K562 (cell line): Measurements from ENCODE around the gene PHLDB1. TPM values are rescaled to one million over a fixed set of nuclear protein-coding genes. Genes with fewer than 3 reads are reported as not detected.

Source experiments
- EP300 ChIP-seq: IDR thresholded peaks from 2 replicates; pipeline ENCODE4 v1.6.1; 2012; ENCODE audit warnings: low read length, improper control_type of control experiment
- FOXJ3 ChIP-seq: sonication (generic); formaldehyde crosslinking; IDR thresholded peaks from 2 replicates; pipeline ENCODE4 v1.4.0; 2020; ENCODE audit warnings: mild to moderate bottlenecking, missing genetic modification reagents
- LARP7 ChIP-seq: fragments of 450-650 bp; IDR thresholded peaks from 2 replicates; pipeline ENCODE4 v1.6.1; 2016
- MCM7 ChIP-seq, 2 experiments: fragments of 450-650 bp; IDR thresholded peaks; 2 replicates each; pipeline ENCODE4 v1.6.1; 2016 to 2018
- MEF2D ChIP-seq: conservative IDR thresholded peaks from 2 replicates; pipeline ENCODE4 v1.6.1; 2016; ENCODE audit warnings: low read depth, missing genetic modification characterization, missing compliant biosample characterization
- THRA ChIP-seq: fragments of 450-650 bp; IDR thresholded peaks from 2 replicates; pipeline ENCODE4 v1.6.1; 2017; ENCODE audit warnings: mild to moderate bottlenecking, moderate library complexity
- ZMIZ1 ChIP-seq, 2 experiments: fragments of 150-350 bp in 1 of 2; IDR thresholded peaks; 2 replicates each; pipeline ENCODE4 v1.6.1; 2012 to 2016; ENCODE audit warnings: low read depth in 2 of 2, low read length in 2 of 2, mild to moderate bottlenecking in 1 of 2, moderate library complexity in 1 of 2
- ZNF12 ChIP-seq: sonication (generic); formaldehyde crosslinking; IDR thresholded peaks from 2 replicates; pipeline ENCODE4 v1.4.0; 2020; ENCODE audit warnings: mild to moderate bottlenecking, missing genetic modification reagents
- ZNF134 ChIP-seq: fragments of 250-450 bp; sonication (Bioruptor Pico); conservative IDR thresholded peaks from 2 replicates; pipeline ENCODE4 v1.4.0; 2020
- ZNF655 ChIP-seq: fragments of 250-450 bp; sonication (Bioruptor Pico); IDR thresholded peaks from 2 replicates; pipeline ENCODE4 v1.5.0; 2021
- ZNF76 ChIP-seq: fragments of 250-450 bp; sonication (Bioruptor Pico); IDR thresholded peaks from 2 replicates; pipeline ENCODE4 v1.4.0; 2020; ENCODE audit warnings: mild to moderate bottlenecking, moderate library complexity, borderline replicate concordance
- polyA plus RNA-seq, 8 experiments: library from polyadenylated mRNA; depleted of rRNA in 4 of 8; stranded (reverse) in 5 of 8; unstranded in 3 of 8; fragments of >200 nt; fragmentation: Nextera tagmentation in 2 of 8; fragmentation: Illumina TruSeq in 1 of 8; extraction: Ambion mirVana in 2 of 8; extraction: Trizol in 1 of 8; gene quantifications; 2 replicates each; pipeline versions ENCODE4 v1.2.1 to v1.2.3, GENCODE V29; 2011 to 2014; ENCODE audit warnings: inconsistent platforms in 1 of 8, missing spikeins in 1 of 8
- total RNA-seq, 7 experiments: library from RNA; depleted of rRNA in 6 of 7; stranded (reverse); fragments of >200 nt in 6 of 7; fragmentation: Illumina TruSeq in 2 of 7; extraction: Trizol in 2 of 7; gene quantifications; 2 replicates each; pipeline versions ENCODE4 v1.2.1 to v1.2.3, GENCODE V29; 2011 to 2021; ENCODE audit warnings: low replicate concordance in 1 of 7
- TF ChIP-seq, protein P1 (sequence below): fragments of 150-350 bp; IDR thresholded peaks from 2 replicates; pipeline ENCODE4 v1.6.1; 2014; ENCODE audit warnings: low read depth, mild to moderate bottlenecking, low read length, borderline replicate concordance
- TF ChIP-seq, protein P2 (sequence below): fragments of 450-650 bp; conservative IDR thresholded peaks from 2 replicates; pipeline ENCODE4 v1.6.1; 2016; ENCODE audit warnings: missing genetic modification characterization, low read depth, mild to moderate bottlenecking, missing compliant biosample characterization, moderate library complexity
- TF ChIP-seq, protein P3 (sequence below): IDR thresholded peaks from 2 replicates; pipeline ENCODE4 v1.6.1; 2014; ENCODE audit warnings: antibody characterized with exemption

PHLDB1 gene
- total and polyA plus RNA-seq, 9 of the 15 experiments (the other 6 are each of a cell fraction or from before 2014, with no cell fraction given): 2.0 to 28.7 (median 16.2) TPM

GRCh38 chr11:118634431-118635236 lies 27.2 kb downstream of the PHLDB1 start (continued):
- TF ChIP-seq ZNF655 (CRISPR knock-in tag) (no peak), ZMIZ1 (IDR thresholded peaks at IDR 0.05; ENCODE audit: low read depth in 2 of 2, low read length in 2 of 2) (0 out of 4 replicates have a peak, but pooled peaks of 1 of the 2 experiments have one; percentile 22), LARP7 (0 out of 2 replicates have a peak, but pooled peaks have one; percentile 67), MCM7 (IDR thresholded peaks at IDR 0.05) (no peak), EP300 (peak; percentile 25; the same call in 1 of the 2 replicates), ZNF134 (no peak), THRA (no peak), MEF2D (tag) (no peak), ZNF12 (CRISPR knock-in tag) (no peak), FOXJ3 (CRISPR knock-in tag) (no peak), ZNF76 (CRISPR knock-in tag) (no peak)
- TF ChIP-seq, protein P1, sequence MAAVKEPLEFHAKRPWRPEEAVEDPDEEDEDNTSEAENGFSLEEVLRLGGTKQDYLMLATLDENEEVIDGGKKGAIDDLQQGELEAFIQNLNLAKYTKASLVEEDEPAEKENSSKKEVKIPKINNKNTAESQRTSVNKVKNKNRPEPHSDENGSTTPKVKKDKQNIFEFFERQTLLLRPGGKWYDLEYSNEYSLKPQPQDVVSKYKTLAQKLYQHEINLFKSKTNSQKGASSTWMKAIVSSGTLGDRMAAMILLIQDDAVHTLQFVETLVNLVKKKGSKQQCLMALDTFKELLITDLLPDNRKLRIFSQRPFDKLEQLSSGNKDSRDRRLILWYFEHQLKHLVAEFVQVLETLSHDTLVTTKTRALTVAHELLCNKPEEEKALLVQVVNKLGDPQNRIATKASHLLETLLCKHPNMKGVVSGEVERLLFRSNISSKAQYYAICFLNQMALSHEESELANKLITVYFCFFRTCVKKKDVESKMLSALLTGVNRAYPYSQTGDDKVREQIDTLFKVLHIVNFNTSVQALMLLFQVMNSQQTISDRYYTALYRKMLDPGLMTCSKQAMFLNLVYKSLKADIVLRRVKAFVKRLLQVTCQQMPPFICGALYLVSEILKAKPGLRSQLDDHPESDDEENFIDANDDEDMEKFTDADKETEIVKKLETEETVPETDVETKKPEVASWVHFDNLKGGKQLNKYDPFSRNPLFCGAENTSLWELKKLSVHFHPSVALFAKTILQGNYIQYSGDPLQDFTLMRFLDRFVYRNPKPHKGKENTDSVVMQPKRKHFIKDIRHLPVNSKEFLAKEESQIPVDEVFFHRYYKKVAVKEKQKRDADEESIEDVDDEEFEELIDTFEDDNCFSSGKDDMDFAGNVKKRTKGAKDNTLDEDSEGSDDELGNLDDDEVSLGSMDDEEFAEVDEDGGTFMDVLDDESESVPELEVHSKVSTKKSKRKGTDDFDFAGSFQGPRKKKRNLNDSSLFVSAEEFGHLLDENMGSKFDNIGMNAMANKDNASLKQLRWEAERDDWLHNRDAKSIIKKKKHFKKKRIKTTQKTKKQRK: no peak
- TF ChIP-seq, protein P2, sequence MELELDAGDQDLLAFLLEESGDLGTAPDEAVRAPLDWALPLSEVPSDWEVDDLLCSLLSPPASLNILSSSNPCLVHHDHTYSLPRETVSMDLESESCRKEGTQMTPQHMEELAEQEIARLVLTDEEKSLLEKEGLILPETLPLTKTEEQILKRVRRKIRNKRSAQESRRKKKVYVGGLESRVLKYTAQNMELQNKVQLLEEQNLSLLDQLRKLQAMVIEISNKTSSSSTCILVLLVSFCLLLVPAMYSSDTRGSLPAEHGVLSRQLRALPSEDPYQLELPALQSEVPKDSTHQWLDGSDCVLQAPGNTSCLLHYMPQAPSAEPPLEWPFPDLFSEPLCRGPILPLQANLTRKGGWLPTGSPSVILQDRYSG (tag): no peak
- TF ChIP-seq, protein P3, sequence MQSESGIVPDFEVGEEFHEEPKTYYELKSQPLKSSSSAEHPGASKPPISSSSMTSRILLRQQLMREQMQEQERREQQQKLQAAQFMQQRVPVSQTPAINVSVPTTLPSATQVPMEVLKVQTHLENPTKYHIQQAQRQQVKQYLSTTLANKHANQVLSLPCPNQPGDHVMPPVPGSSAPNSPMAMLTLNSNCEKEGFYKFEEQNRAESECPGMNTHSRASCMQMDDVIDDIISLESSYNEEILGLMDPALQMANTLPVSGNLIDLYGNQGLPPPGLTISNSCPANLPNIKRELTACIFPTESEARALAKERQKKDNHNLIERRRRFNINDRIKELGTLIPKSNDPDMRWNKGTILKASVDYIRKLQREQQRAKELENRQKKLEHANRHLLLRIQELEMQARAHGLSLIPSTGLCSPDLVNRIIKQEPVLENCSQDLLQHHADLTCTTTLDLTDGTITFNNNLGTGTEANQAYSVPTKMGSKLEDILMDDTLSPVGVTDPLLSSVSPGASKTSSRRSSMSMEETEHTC: no peak
